HG03025 (cell line): ENCODE results near the gene SORCS2.

Experiments
- ATAC-seq: cut with Tn5 transposase; IDR thresholded peaks from one replicate; pipeline ENCODE4 v1.9.1; 2021; ENCODE audit warnings: mild to moderate bottlenecking, moderate library complexity; ENCODE audit not compliant: unreplicated experiment, low FRiP score

The SORCS2 gene

GRCh38 chr4:7511525-7511924 lies 319.2 kb downstream of the SORCS2 start:
- no peak for ATAC-seq

- ATAC-seq, result no peak
Measured at GRCh38 chr4:7512428-7512827, 320.1 kb downstream of the SORCS2 start.

GRCh38 chr4:7512946-7513345 lies 320.6 kb downstream of the SORCS2 start:
- ATAC-seq, result no peak

GRCh38 chr4:7513671-7514070 lies 321.3 kb downstream of the SORCS2 start:
- no peak for ATAC-seq

GRCh38 chr4:7514281-7514680 lies 321.9 kb downstream of the SORCS2 start:
- ATAC-seq, result no peak

GRCh38 chr4:7514789-7515188 lies 322.5 kb downstream of the SORCS2 start:
- no peak for ATAC-seq

- ATAC-seq, result no peak
Measured at GRCh38 chr4:7515390-7515902, 323.1 kb downstream of the SORCS2 start.

GRCh38 chr4:7516096-7516772 lies 323.9 kb downstream of the SORCS2 start:
- ATAC-seq, result no peak

GRCh38 chr4:7516773-7517144 lies 324.4 kb downstream of the SORCS2 start:
- ATAC-seq, result no peak

- ATAC-seq, result no peak
Measured at GRCh38 chr4:7518871-7519637, 326.7 kb downstream of the SORCS2 start.

GRCh38 chr4:7519638-7520376 lies 327.5 kb downstream of the SORCS2 start:
- no peak for ATAC-seq

GRCh38 chr4:7521666-7522065 lies 329.3 kb downstream of the SORCS2 start:
- ATAC-seq, result no peak

- no peak for ATAC-seq
Measured at GRCh38 chr4:7522452-7523220, 330.3 kb downstream of the SORCS2 start.

GRCh38 chr4:7523526-7523925 lies 331.2 kb downstream of the SORCS2 start:
- ATAC-seq, result no peak

- ATAC-seq, result no peak
Measured at GRCh38 chr4:7524064-7524682, 331.8 kb downstream of the SORCS2 start.

GRCh38 chr4:7524843-7525242 lies 332.5 kb downstream of the SORCS2 start:
- ATAC-seq, result no peak

GRCh38 chr4:7526491-7526890 lies 334.2 kb downstream of the SORCS2 start:
- no peak for ATAC-seq

GRCh38 chr4:7526929-7527535 lies 334.7 kb downstream of the SORCS2 start:
- ATAC-seq, result no peak

- ATAC-seq, result no peak
Measured at GRCh38 chr4:7529368-7530080, 337.2 kb downstream of the SORCS2 start.
